SK-N-SH treated with all-trans-retinoic acid at 6 μM for 48 hours (cell line): ENCODE results near the gene FOXO1.

ENCODE experiments used
- ATAC-seq: fragments of 200-7000 bp; cut with Tn5 transposase; 3 replicates; pipeline ENCODE4 v1.9.1; 2020; ENCODE audit warnings: mild to moderate bottlenecking, moderate library complexity
- ARNTL ChIP-seq: fragments of 450-650 bp; formaldehyde crosslinking; IDR thresholded peaks from 2 replicates; pipeline ENCODE4 v1.5.0; 2020; ENCODE audit warnings: low read depth, mild to moderate bottlenecking, moderate library complexity, borderline replicate concordance
- BACH2 ChIP-seq: fragments of 250-450 bp; sonication (Bioruptor Pico); IDR thresholded peaks from 2 replicates; pipeline ENCODE4 v1.9.0; 2021; ENCODE audit warnings: mild to moderate bottlenecking, borderline replicate concordance
- CSDC2 ChIP-seq: fragments of 250-450 bp; sonication (Bioruptor Pico); IDR thresholded peaks from 2 replicates; pipeline ENCODE4 v1.5.0; 2020; ENCODE audit warnings: mild to moderate bottlenecking, moderate library complexity
- CSRNP3 ChIP-seq: fragments of 250-450 bp; sonication (Bioruptor Pico); IDR thresholded peaks from 2 replicates; pipeline ENCODE4 v1.5.1; 2021; ENCODE audit warnings: mild to moderate bottlenecking, moderate library complexity
- ESRRG ChIP-seq: fragments of 250-450 bp; sonication (Bioruptor Pico); IDR thresholded peaks from 2 replicates; pipeline ENCODE4 v1.6.1; 2021; ENCODE audit warnings: mild to moderate bottlenecking
- ISL1 ChIP-seq: fragments of 250-450 bp; sonication (Bioruptor Pico); IDR thresholded peaks from 2 replicates; pipeline ENCODE4 v2.1.2; 2022; ENCODE audit warnings: mild to moderate bottlenecking, moderate library complexity
- OSR1 ChIP-seq: fragments of 250-450 bp; sonication (Bioruptor Pico); IDR thresholded peaks from 2 replicates; pipeline ENCODE4 v1.8.0; 2022; ENCODE audit warnings: moderate library complexity, mild to moderate bottlenecking, inconsistent platforms
- POU6F1 ChIP-seq: fragments of 250-450 bp; sonication (Bioruptor Pico); IDR thresholded peaks from 2 replicates; pipeline ENCODE4 v1.8.0; 2021; ENCODE audit warnings: low read depth, mild to moderate bottlenecking, moderate library complexity, borderline replicate concordance
- PPARA ChIP-seq: fragments of 250-450 bp; sonication (Bioruptor Pico); IDR thresholded peaks from 2 replicates; pipeline ENCODE4 v1.5.0; 2020; ENCODE audit warnings: mild to moderate bottlenecking, borderline replicate concordance
- SNAI2 ChIP-seq: fragments of 250-450 bp; sonication (Bioruptor Pico); IDR thresholded peaks from 2 replicates; pipeline ENCODE4 v1.5.0; 2020; ENCODE audit warnings: mild to moderate bottlenecking, moderate library complexity
- TCF4 ChIP-seq: fragments of 250-450 bp; sonication (Bioruptor Pico); IDR thresholded peaks from 2 replicates; pipeline ENCODE4 v1.8.0; 2021; ENCODE audit warnings: mild to moderate bottlenecking, moderate library complexity, borderline replicate concordance
- TOX ChIP-seq: fragments of 250-450 bp; sonication (Bioruptor Pico); IDR thresholded peaks from 2 replicates; pipeline ENCODE4 v1.8.0; 2021; ENCODE audit warnings: mild to moderate bottlenecking, moderate library complexity, borderline replicate concordance
- TSHZ2 ChIP-seq: fragments of 250-450 bp; sonication (Bioruptor Pico); IDR thresholded peaks from 2 replicates; pipeline ENCODE4 v1.5.0; 2020; ENCODE audit warnings: mild to moderate bottlenecking, moderate library complexity
- ZC3H10 ChIP-seq: fragments of 250-450 bp; sonication (Bioruptor Pico); IDR thresholded peaks from 2 replicates; pipeline ENCODE4 v1.5.1; 2021; ENCODE audit warnings: mild to moderate bottlenecking, moderate library complexity
- ZFP3 ChIP-seq: fragments of 250-450 bp; sonication (Bioruptor Pico); IDR thresholded peaks from 2 replicates; pipeline ENCODE4 v1.5.0; 2020; ENCODE audit warnings: mild to moderate bottlenecking, moderate library complexity
- ZFP30 ChIP-seq: fragments of 450-650 bp; formaldehyde crosslinking; IDR thresholded peaks from 2 replicates; pipeline ENCODE4 v1.5.0; 2022; ENCODE audit warnings: mild to moderate bottlenecking, moderate library complexity
- ZNF565 ChIP-seq: fragments of 450-650 bp; formaldehyde crosslinking; conservative IDR thresholded peaks from 2 replicates; pipeline ENCODE4 v1.5.0; 2020; ENCODE audit warnings: low read depth, mild to moderate bottlenecking, moderate library complexity
- ZNF70 ChIP-seq: fragments of 450-650 bp; formaldehyde crosslinking; IDR thresholded peaks from 2 replicates; pipeline ENCODE4 v1.5.0; 2020; ENCODE audit warnings: mild to moderate bottlenecking, moderate library complexity
- ZNF8 ChIP-seq: fragments of 450-650 bp; formaldehyde crosslinking; IDR thresholded peaks from 2 replicates; pipeline ENCODE4 v1.5.0; 2020; ENCODE audit warnings: mild to moderate bottlenecking, moderate library complexity

The FOXO1 gene

DNA sequence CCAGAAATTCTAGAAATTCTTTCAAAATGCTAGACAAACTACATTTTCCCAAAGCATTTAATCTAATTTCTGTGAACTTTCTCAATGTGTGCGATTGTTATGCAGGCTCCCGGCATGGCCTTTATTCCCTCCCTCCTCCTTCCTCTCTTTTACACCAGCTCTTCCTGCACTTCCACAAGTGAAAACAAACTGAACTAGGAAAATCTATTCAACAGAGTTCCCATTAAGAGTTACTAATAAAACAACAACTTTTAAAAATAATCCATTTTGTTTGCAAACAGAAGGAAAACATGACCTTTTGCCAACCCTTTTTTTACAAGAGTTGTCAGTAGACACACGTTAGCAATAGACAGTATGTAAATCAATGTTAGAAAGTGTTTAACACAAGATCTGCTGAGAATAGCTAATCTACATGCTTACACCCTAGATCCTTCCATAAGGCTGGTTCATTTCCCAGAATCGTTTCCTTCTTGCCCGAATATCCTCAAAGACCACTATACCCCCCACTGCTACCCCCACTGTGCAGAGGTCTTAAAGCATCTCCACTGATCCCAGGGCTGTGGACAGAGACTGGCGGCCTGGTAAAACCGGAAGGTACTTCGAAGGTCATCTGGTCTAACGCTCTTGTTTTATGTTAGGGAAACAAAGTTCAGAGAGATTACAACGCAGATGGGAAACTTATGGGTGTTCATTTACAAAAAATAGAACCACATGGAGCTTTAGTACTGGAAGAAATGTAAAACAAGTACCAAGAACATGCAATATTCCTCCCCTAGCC lies 98.0 kb downstream of the FOXO1 start:
- no peak for ATAC-seq
- TF ChIP-seq TCF4 (CRISPR knock-in tag): no peak
- no peak for TF ChIP-seq ZC3H10 (CRISPR knock-in tag)
- TF ChIP-seq PPARA (CRISPR knock-in tag): no peak
- TF ChIP-seq, all 23 proteins: peak for 0

- no peak for ATAC-seq
- no peak for TF ChIP-seq ZNF565 (CRISPR knock-in tag)
- TF ChIP-seq BACH2 (CRISPR knock-in tag): no peak
- TF ChIP-seq PPARA (CRISPR knock-in tag): no peak
- no peak for TF ChIP-seq CSDC2 (CRISPR knock-in tag)
- no peak for TF ChIP-seq ZFP3 (CRISPR knock-in tag)
- TF ChIP-seq ZNF8 (CRISPR knock-in tag): no peak
- no peak for TF ChIP-seq SNAI2
- TF ChIP-seq TSHZ2 (CRISPR knock-in tag): no peak
- TF ChIP-seq ISL1: no peak
- no peak for TF ChIP-seq CSRNP3
- no peak for TF ChIP-seq POU6F1 (CRISPR knock-in tag)
- no peak for TF ChIP-seq ZFP30 (CRISPR knock-in tag)
- no peak for TF ChIP-seq ARNTL (CRISPR knock-in tag)
- no peak for TF ChIP-seq TOX
- TF ChIP-seq OSR1 (CRISPR knock-in tag): no peak
- TF ChIP-seq ZNF70 (CRISPR knock-in tag): no peak
- TF ChIP-seq ESRRG (CRISPR knock-in tag): no peak
- TF ChIP-seq TCF4 (CRISPR knock-in tag): no peak
Observed at GRCh38 chr13:40566811-40567210, 99.6 kb downstream of the FOXO1 start.

DNA sequence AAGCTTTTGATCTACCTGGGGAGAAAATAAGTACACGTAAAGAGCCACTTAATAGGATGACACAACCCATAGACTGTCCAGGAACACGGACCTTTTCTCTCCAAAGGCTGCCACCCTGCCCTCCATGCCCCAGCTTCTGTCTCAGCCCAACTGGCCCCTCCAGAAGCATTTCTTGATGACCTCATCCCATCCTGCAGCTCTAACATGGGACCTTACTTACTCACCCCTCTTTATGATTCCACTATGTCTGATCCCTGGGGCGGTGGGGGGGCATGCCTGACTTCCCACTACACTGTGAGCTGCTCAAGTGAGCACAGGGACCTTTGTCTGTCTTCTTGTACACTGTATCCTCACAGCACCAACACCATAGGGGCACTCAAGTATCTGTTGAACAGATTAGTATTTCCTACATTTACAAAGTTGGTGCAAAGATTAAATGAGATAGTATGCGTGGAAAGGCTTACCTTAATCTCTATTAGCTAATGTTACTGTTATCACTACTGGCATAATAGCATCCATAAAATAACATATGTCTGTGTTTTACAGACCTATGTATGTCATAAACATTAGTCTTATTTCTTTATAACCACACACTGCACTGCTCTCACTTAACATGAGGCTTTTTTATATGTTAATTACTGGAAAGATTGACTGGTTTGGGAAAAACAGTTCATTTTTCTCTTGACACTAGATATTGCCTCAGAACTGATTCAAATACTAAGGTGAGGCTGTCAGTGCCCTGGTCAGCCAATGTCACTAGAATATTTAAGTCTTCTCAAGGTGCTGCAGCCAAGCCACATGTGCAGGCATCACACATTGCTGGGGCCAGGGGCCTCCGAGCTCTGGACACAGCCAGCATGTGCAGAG lies 100.9 kb downstream of the FOXO1 start:
- no peak for ATAC-seq
- TF ChIP-seq CSDC2 (CRISPR knock-in tag) (no peak), ZFP3 (CRISPR knock-in tag) (no peak; the same call in 1 of the 2 replicates), ESRRG (CRISPR knock-in tag) (no peak), TSHZ2 (CRISPR knock-in tag) (no peak), ZFP30 (CRISPR knock-in tag) (no peak), TOX (no peak), ZNF70 (CRISPR knock-in tag) (no peak), PPARA (CRISPR knock-in tag) (no peak), CSRNP3 (no peak)
